Nephron (organoid): ENCODE data around the gene MSANTD7.

ENCODE experiments used
- H3K27ac Mint-ChIP-seq, 3 experiments: 2 replicates each; pipeline ENCODE4 v1.8.0; 2020; ENCODE audit warnings: mixed read lengths in 3 of 3, mild to moderate bottlenecking in 2 of 3, moderate library complexity in 1 of 3
- H3K27me3 Mint-ChIP-seq: 2 replicates; pipeline ENCODE4 v1.8.0; 2021; ENCODE audit warnings: low read depth, mild to moderate bottlenecking, moderate library complexity, mixed read lengths
- H3K36me3 Mint-ChIP-seq: 2 replicates; pipeline ENCODE4 v1.8.0; 2020; ENCODE audit warnings: low read depth, mixed read lengths
- H3K4me1 Mint-ChIP-seq: 2 replicates; pipeline ENCODE4 v1.8.0; 2020; ENCODE audit warnings: mixed read lengths
- H3K4me3 Mint-ChIP-seq, 3 experiments: 2 replicates each; pipeline ENCODE4 v1.8.0; 2020; ENCODE audit warnings: mild to moderate bottlenecking in 3 of 3, mixed read lengths in 3 of 3, moderate library complexity in 2 of 3
- H3K9me3 Mint-ChIP-seq: 2 replicates; pipeline ENCODE4 v1.8.0; 2020; ENCODE audit warnings: mixed read lengths
- CTCF ChIP-seq, 3 experiments: fragments of 200-600 bp; sonication (generic); IDR thresholded peaks; one replicate each; pipeline ENCODE4 v1.5.0; 2021; ENCODE audit warnings: antibody characterized with exemption in 3 of 3; ENCODE audit not compliant: unreplicated experiment in 3 of 3

MSANTD7 gene

GRCh38 chr10:14833106-14833505 is 5.0 kb upstream of the MSANTD7 start:
- TF ChIP-seq CTCF (IDR thresholded peaks at IDR 0.05; ENCODE audit: unreplicated experiment in 3 of 3): no peak
- Mint-ChIP-seq H3K4me1 (peaks cover 18% of the 10 kb centered on the region), H3K9me3 (no peaks in the 10 kb centered on the region), H3K4me3 (no peak overlapping the region), H3K27me3 (peaks cover 4% of the 10 kb centered on the region), H3K36me3 (peaks cover 3% of the 10 kb centered on the region), H3K27ac (no peak overlapping the region)

DNA sequence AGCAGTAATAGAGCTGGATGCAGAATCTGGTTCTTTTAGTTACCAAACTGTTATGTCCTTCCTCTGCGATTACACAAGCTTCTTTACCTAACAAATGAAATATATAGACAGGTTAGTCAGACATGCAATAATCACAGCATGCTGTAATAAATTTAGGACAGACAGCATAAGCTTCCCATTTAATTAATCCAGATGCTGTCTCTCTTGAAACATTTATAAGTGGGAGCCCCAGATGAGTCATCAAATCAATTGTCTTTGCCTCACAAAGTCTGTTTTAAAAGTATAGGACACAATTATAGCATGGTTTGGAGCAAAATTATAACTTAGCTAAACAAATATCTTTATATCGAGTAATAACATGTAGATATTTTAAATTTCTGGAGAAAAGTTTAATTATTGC is 1.9 kb upstream of the MSANTD7 start:
- Mint-ChIP-seq H3K9me3 (no peaks in the 10 kb centered on the region), H3K4me3 (peak overlapping the region in 2 of 3 experiments; percentile 13 to 44), H3K27ac (peak overlapping the region; percentile 32 to 100 (median 61)), H3K4me1 (peaks cover 29% of the 10 kb centered on the region), H3K27me3 (no peaks in the 10 kb centered on the region), H3K36me3 (peaks cover 14% of the 10 kb centered on the region)
- no peak for TF ChIP-seq CTCF (IDR thresholded peaks at IDR 0.05; ENCODE audit: unreplicated experiment in 3 of 3)

GRCh38 chr10:14837003-14837756 is 926 bp upstream of the MSANTD7 start:
- Mint-ChIP-seq H3K9me3 (no peaks in the 10 kb centered on the region), H3K36me3 (peaks cover 23% of the 10 kb centered on the region), H3K27ac (peak overlapping the region; percentile 99 to 100 (median 100)), H3K27me3 (no peaks in the 10 kb centered on the region), H3K4me3 (peak overlapping the region; percentile 90 to 96 (median 92)), H3K4me1 (peaks cover 29% of the 10 kb centered on the region)
- TF ChIP-seq CTCF (IDR thresholded peaks at IDR 0.05; ENCODE audit: unreplicated experiment in 3 of 3): no peak

GRCh38 chr10:14838582-14839304 is 637 bp downstream of the MSANTD7 start:
- Mint-ChIP-seq H3K27me3 (no peaks in the 10 kb centered on the region), H3K36me3 (peaks cover 37% of the 10 kb centered on the region), H3K4me1 (peaks cover 29% of the 10 kb centered on the region), H3K4me3 (peak overlapping the region; percentile 90 to 96 (median 92)), H3K27ac (peak overlapping the region; percentile 99 to 100 (median 100)), H3K9me3 (no peaks in the 10 kb centered on the region)
- TF ChIP-seq CTCF (IDR thresholded peaks at IDR 0.05; ENCODE audit: unreplicated experiment in 3 of 3): peak in 1 of 3 experiments; percentile 4

DNA sequence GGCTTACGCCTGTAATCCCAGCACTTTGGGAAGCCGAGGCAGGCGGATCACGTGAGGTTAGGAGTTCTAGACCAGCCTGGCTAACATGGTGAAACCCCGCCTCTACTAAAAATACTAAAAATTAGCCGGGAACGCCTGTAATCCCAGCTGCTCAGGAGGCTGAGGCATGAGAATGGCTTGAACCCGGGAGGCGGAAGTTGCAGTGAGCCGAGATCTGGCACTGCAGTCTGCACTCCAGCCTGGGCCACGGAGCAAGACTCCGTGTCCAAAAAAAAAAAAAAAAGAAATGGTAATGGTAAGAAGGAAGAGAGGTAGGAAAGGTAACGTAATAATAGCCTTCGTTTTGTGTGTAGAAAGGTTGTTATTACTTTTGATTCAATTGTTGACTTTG is 1.2 kb downstream of the MSANTD7 start:
- H3K4me1 Mint-ChIP-seq: peaks cover 29% of the 10 kb centered on the region
- peak overlapping the region; percentile 92 to 100 (median 100) for H3K27ac Mint-ChIP-seq
- H3K27me3 Mint-ChIP-seq: no peaks in the 10 kb centered on the region
- H3K9me3 Mint-ChIP-seq: no peaks in the 10 kb centered on the region
- H3K4me3 Mint-ChIP-seq: peak overlapping the region; percentile 90 to 96 (median 92)
- no peak for TF ChIP-seq CTCF (IDR thresholded peaks at IDR 0.05; ENCODE audit: unreplicated experiment in 3 of 3)
- H3K36me3 Mint-ChIP-seq: peaks cover 40% of the 10 kb centered on the region
